HG03025 (cell line): ENCODE data around the gene PRDM1.

Source experiments
- ATAC-seq: cut with Tn5 transposase; IDR thresholded peaks from one replicate; pipeline ENCODE4 v1.9.1; 2021; ENCODE audit warnings: mild to moderate bottlenecking, moderate library complexity; ENCODE audit not compliant: unreplicated experiment, low FRiP score

PRDM1 gene

GRCh38 chr6:106085984-106086813, at the start of gene PRDM1:
Gene PRDM1 (plus strand): TSS chr6:106086336. CDS start chr6:106086554, 218 bp downstream.
- ATAC-seq: peak; percentile 64

- ATAC-seq: no peak
Measured at GRCh38 chr6:106037060-106037459, 49.1 kb upstream of the PRDM1 start.

GRCh38 chr6:106039897-106040592, 46.1 kb upstream of the PRDM1 start:
- ATAC-seq: no peak

DNA sequence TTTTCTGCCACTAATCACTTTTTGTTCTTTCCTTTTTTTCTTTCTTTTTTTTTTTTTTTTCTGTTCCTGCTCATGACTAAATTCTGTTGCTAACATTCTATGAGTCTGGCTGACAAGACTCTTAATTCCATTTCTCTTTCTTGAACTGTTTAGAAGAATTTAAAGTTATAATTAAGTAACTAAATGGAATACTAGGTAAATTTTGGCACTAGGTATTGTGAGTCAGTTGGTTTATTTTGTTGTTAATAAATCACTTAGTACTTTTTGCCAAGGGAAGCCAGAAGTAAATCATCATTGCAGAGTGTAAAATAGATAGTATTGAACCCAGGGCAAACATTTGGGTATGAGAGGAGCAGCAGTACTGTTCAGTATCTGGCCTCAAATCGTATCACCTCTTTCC, 42.0 kb upstream of the PRDM1 start:
- no peak for ATAC-seq

GRCh38 chr6:106045077-106045476, 41.1 kb upstream of the PRDM1 start:
- ATAC-seq: no peak

GRCh38 chr6:106046116-106046853, 39.9 kb upstream of the PRDM1 start:
- ATAC-seq: no peak

DNA sequence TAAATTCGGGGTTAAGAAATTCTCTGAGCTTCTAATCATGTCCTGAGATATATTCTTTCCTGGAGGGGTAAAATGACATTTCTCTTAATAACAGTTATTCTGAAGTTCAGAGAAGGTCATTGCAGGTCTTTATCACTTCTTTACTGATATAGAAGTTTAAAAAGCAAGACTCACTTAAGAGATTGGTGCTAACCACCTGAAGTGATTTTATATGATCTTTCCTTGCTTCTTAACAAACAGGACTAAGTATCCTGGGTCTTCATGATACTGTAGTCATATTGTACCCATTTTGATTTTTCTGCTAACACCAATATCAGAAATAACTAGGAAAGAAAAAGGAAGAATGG, 39.3 kb upstream of the PRDM1 start:
- no peak for ATAC-seq

DNA sequence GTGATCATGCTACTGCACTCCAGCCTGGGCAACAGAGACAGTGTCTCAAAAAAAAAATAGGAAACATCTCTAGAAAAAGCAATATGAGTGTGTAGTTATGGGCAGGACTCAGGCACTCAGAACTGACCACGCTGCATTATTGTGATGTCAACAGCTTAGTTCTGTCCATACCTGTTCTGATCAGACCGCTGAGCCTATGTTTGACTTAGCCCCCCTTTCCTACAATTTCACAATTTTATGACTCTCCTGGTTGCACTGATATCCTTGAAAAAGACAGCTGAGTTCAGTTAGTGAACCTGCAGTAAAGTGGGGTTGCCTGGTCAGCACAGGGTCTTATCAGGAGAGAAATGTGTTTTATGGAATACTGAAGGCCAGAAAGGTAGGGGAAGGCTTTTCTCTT, 37.8 kb upstream of the PRDM1 start:
- ATAC-seq: no peak

GRCh38 chr6:106050538-106050937, 35.6 kb upstream of the PRDM1 start:
- no peak for ATAC-seq

DNA sequence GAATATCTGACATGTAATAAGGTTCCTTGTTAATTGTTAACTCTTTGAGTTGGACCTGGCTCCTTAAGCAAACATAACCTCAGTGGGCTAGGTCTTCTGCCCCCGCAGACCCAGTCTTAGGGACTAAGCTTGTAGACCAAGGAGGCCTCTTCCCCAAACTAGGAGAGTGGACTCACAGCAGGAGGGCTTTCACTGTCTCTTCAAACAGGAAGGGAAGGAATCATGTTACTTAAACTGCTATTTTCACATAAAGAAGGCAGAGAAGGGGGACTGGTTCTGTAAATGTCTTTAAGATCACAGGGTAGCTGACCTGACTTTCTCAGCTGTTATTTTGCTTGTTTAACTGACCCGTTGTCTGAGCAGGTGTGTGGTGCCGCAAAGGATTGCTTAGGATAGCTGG, 34.9 kb upstream of the PRDM1 start:
- ATAC-seq: no peak

DNA sequence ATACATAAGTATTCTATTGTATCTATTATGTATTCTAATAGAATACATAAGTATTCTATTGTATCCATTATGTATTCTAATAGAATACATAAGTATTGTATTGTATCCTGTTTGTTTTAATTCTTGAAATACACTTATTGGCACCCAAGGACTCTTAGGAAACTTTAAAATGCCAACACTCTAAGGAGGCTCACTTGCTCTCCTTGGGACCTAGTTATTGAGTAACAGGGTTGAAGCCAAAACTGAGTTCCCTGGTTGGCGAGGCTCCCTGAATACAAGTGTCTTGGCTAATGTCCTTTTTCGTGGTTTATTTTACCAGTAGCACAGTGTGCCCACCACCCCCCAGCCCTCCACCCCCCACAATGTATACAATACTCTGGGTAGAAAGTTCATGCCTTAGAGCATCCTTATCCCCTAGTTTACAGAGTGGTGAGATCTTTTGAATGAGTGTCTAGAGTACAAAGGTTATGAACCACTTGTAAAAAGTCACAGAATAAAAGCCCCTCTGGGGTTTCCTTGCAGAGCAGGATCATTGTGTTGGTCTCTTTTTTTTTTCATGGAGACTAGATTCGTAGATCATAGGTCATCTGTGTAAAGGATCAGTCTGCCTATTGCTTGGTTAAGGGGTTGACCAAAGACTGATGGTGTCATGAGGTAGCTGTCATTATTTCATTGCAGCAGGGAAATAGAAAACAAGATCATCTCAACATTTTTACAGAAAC, 32.5 kb upstream of the PRDM1 start:
- no peak for ATAC-seq

- ATAC-seq: no peak
Measured at GRCh38 chr6:106055489-106055888, 30.6 kb upstream of the PRDM1 start.

GRCh38 chr6:106056060-106056745, 29.9 kb upstream of the PRDM1 start:
- ATAC-seq: no peak

GRCh38 chr6:106056746-106057390, 29.3 kb upstream of the PRDM1 start:
- ATAC-seq: no peak

- ATAC-seq: no peak
Measured at GRCh38 chr6:106059331-106059730, 26.8 kb upstream of the PRDM1 start.

DNA sequence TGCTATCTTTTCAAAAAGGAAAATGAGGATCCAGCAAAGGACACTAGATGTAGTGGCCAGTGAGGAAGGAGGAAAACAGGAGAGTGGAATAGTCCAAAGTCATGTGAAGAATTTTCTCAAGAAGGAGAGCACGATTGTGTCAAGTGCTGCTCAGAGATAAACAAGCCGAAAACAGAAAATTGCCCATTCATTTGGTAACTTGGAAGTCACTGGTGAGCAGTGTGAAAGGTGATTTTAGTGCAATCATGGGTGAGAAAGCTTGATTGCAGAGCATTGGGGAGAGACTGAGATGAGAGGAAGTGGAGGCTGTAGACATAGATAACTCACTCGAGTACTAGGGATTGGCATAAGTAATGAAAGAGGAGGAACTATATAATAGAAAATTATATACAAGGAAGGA, 26.0 kb upstream of the PRDM1 start:
- no peak for ATAC-seq

- no peak for ATAC-seq
Measured at GRCh38 chr6:106063448-106063850, 22.7 kb upstream of the PRDM1 start.

DNA sequence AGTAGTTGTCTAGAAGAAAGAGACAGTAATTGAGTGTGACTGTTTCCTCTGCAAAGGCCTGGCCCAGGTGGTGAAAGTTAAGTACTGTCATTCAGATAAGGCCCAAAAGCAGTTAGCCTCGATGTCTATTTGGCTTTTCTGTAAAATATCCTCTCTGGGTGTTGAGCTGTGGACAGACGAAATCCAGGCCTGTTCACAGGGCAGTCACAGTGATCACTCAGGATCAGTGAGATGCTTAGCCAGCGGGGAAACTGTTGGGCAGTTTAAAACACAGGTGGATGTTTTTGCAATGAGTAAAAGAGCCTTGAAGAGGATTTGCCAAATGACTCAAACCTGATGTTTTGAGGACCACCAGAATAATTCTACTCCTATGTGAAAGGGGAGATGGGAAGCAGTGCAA, 22.0 kb upstream of the PRDM1 start:
- no peak for ATAC-seq

DNA sequence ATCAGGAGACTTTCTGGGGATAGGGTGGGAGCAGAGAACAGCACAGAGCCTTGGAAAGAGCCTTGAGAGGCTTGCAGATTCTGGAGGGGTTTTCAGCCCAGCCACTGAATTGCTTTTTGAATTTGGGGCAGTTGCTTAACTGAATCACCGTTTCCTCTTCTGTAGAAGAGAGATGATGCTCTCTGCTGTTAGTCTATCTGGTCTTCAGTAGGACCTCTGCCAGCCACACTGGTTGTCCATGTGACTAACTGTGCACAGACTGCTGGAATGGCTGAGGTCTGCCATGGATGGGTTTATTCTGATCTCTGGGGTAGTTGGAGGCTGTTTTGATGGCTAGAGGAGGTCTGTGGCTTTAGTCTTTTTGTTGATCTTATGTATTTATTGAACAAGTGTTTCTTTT, 21.4 kb upstream of the PRDM1 start:
- ATAC-seq: no peak

DNA sequence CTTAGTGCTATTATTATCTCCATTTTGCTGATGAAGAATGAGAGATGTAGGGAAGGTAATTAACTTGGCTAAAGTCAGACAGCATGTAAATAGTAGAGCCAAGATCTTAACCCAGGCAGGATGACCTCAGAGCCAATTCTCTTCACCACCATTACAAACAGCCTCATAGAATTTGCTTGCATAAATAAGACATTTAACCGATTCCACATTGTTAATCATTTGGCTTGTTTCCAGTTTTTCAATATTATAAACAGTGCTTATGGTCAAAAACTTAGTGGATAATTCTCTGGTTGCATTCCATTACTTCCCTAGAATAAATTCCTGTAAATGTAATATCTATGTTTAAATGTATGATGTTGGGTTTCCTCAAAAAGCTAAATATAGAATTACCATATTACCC, 19.1 kb upstream of the PRDM1 start:
- no peak for ATAC-seq
